ENCODE results near the gene TMEM132D. TPM values are rescaled to one million over a fixed set of nuclear protein-coding genes. Genes with fewer than 3 reads are reported as not detected.

Gene TMEM132D
- total and polyA plus RNA-seq, 4 donors = 0.01 to 0.14 (median 0.08) TPM

DNA sequence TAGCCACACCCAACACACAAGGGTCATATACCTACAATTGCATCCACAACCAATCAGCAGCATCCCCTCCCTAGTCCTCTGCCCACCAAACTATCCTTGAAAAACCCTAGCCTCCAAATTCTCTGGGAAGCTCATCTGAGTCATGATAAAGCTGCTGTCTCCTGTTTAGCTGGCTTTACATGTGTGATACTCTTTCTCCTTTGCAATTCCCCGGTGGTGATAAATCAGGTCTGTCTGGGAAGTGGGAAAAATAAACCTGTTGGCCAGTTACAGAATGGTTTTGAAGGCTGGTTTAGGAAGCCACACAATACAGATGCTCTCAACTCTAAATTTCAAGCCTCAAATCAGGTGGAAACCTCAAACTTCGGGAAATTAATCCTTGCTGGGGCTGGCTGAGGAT, 41.9 kb downstream of the TMEM132D start:
- Histone ChIP-seq H3K27ac (ENCODE audit: low read depth in 1 of 2, low read length in 2 of 2) (no peak overlapping the region), H3K36me3 (ENCODE audit: control insufficient read depth in 4 of 4, insufficient read depth in 3 of 4, low read depth in 1 of 4, low read length in 3 of 4) (no peaks in the 10 kb centered on the region), H3K4me3 (ENCODE audit: low read depth in 1 of 3, low read length in 3 of 3) (no peak overlapping the region), H3K4me1 (ENCODE audit: control insufficient read depth in 4 of 4, insufficient read depth in 4 of 4, low read length in 3 of 4) (no peaks in the 10 kb centered on the region), H3K27me3 (ENCODE audit: control insufficient read depth in 4 of 4, insufficient read depth in 4 of 4, low read length in 3 of 4) (no peaks in the 10 kb centered on the region), H3K9me3 (ENCODE audit: control insufficient read depth in 4 of 4, low read length in 3 of 4) (peaks cover 0 to 9% (median 3%) of the 10 kb centered on the region in 4 donors), H3K9ac (ENCODE audit: low read depth in 1 of 2, low read length in 2 of 2) (no peak overlapping the region)
- DNase-seq (ENCODE audit: low spot score) = no peak
- WGBS = 65% methylated on average over 2 of the region's 2 CpGs
- TF ChIP-seq, protein P1, sequence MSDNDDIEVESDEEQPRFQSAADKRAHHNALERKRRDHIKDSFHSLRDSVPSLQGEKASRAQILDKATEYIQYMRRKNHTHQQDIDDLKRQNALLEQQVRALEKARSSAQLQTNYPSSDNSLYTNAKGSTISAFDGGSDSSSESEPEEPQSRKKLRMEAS (IDR thresholded peaks at IDR 0.05) = no peak
- TF ChIP-seq HNF4A (conservative IDR thresholded peaks at IDR 0.05) (no peak), RAD21 (IDR thresholded peaks at IDR 0.05) (no peak), TAF1 (conservative IDR thresholded peaks at IDR 0.05) (no peak), JUND (IDR thresholded peaks at IDR 0.05) (no peak), RXRA (IDR thresholded peaks at IDR 0.05) (no peak), SP1 (IDR thresholded peaks at IDR 0.05) (no peak), FOXA2 (IDR thresholded peaks at IDR 0.05) (no peak)

- H3K27me3 ChIP-seq (ENCODE audit: control insufficient read depth in 4 of 4, insufficient read depth in 4 of 4, low read length in 3 of 4) = peaks cover 0 to 2% (median 0%) of the 10 kb centered on the region in 4 donors
- H3K27ac ChIP-seq (ENCODE audit: low read depth in 1 of 2, low read length in 2 of 2) = no peak overlapping the region
- no peaks in the 10 kb centered on the region for H3K9me3 ChIP-seq (ENCODE audit: control insufficient read depth in 4 of 4, low read length in 3 of 4)
- H3K9ac ChIP-seq (ENCODE audit: low read depth in 1 of 2, low read length in 2 of 2) = no peak overlapping the region
- no peaks in the 10 kb centered on the region for H3K36me3 ChIP-seq (ENCODE audit: control insufficient read depth in 4 of 4, insufficient read depth in 3 of 4, low read depth in 1 of 4, low read length in 3 of 4)
- 65% methylated on average over 6 of the region's 6 CpGs for WGBS
- TF ChIP-seq REST (IDR thresholded peaks at IDR 0.05) = no peak
- TF ChIP-seq YY1 (IDR thresholded peaks at IDR 0.05) = no peak
- DNase-seq (ENCODE audit: low spot score) = no peak
- H3K4me1 ChIP-seq (ENCODE audit: control insufficient read depth in 4 of 4, insufficient read depth in 4 of 4, low read length in 3 of 4) = no peaks in the 10 kb centered on the region
- no peak overlapping the region for H3K4me3 ChIP-seq (ENCODE audit: low read depth in 1 of 3, low read length in 3 of 3)
Measured at GRCh38 chr12:129854591-129854990, 49.2 kb downstream of the TMEM132D start.

GRCh38 chr12:129851296-129851695, 52.5 kb downstream of the TMEM132D start:
- Histone ChIP-seq H3K27me3 (ENCODE audit: control insufficient read depth in 4 of 4, insufficient read depth in 4 of 4, low read length in 3 of 4) (peaks cover 0 to 7% (median 0%) of the 10 kb centered on the region in 4 donors), H3K36me3 (ENCODE audit: control insufficient read depth in 4 of 4, insufficient read depth in 3 of 4, low read depth in 1 of 4, low read length in 3 of 4) (no peaks in the 10 kb centered on the region), H3K4me1 (ENCODE audit: control insufficient read depth in 4 of 4, insufficient read depth in 4 of 4, low read length in 3 of 4) (no peaks in the 10 kb centered on the region), H3K9ac (ENCODE audit: low read depth in 1 of 2, low read length in 2 of 2) (no peak overlapping the region), H3K9me3 (ENCODE audit: control insufficient read depth in 4 of 4, low read length in 3 of 4) (no peaks in the 10 kb centered on the region), H3K27ac (ENCODE audit: low read depth in 1 of 2, low read length in 2 of 2) (no peak overlapping the region), H3K4me3 (ENCODE audit: low read depth in 1 of 3, low read length in 3 of 3) (no peak overlapping the region)
- TF ChIP-seq, protein P1 (IDR thresholded peaks at IDR 0.05) = no peak
- TF ChIP-seq CTCF (IDR thresholded peaks at IDR 0.05; ENCODE audit: low read depth, low read length, missing input control) (no peak), FOXA1 (IDR thresholded peaks at IDR 0.05) (no peak), NR2F2 (IDR thresholded peaks at IDR 0.05) (no peak), RXRA (IDR thresholded peaks at IDR 0.05) (no peak), ATF3 (IDR thresholded peaks at IDR 0.05) (no peak)
- DNase-seq (ENCODE audit: low spot score) = no peak
- WGBS = 90% methylated on average over 3 of the region's 3 CpGs

All from liver (tissue), 9 donors.